T-helper 2 cell treated with Interferon-gamma antibody and Interleukin-4, amounts not matched to agents 100 ng/mL and 5 ng/mL, for 36 hours (primary cell): ENCODE measurements around the gene GNRHR. TPM values are rescaled to one million over a fixed set of nuclear protein-coding genes. Genes with fewer than 3 reads are reported as not detected.
"Not testable (repeated sequence)": the region's sequence is repeated elsewhere in the genome, so short reads cannot be mapped to it uniquely, and the experiment has no call there.

ENCODE experiments used
- intact Hi-C: fragments of 100-400 bp; cut with micrococcal nuclease; formaldehyde crosslinking; loops from one replicate; pipeline ENCODE4 v1.15.1; 2023
- total RNA-seq: library from RNA; stranded (reverse); gene quantifications from 2 replicates; pipeline ENCODE4 v1.2.3, GENCODE V29; 2022

GNRHR gene, protein sequence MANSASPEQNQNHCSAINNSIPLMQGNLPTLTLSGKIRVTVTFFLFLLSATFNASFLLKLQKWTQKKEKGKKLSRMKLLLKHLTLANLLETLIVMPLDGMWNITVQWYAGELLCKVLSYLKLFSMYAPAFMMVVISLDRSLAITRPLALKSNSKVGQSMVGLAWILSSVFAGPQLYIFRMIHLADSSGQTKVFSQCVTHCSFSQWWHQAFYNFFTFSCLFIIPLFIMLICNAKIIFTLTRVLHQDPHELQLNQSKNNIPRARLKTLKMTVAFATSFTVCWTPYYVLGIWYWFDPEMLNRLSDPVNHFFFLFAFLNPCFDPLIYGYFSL
- total RNA-seq, result not detected in 2 replicates

DNA sequence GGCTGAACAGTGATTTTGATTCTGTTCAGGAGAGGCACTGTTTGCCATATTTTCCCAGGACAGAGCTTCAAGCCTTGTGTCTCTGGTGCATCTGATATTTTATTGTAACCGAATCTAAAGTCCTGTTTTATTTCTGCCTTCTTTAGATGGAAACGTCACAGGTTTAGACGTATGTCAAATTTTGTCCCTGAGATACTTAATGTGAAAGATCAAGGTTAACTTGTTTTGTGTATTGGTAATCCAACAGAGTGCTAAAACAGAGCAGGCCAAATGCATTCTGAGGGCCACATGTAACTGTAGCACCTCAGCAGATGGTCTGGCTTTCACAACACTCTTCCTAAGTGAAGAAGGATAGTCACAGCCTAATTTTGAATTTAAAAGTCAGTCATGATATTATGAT lies at the start of gene GNRHR:
GNRHR (minus strand) TSS at position 101 of the 400 bp plus-strand sequence; CDS start at position 48, 53 bp downstream.
- intact Hi-C loops, result no loop called here

GRCh38 chr4:67796810-67797209 lies 42.6 kb upstream of the GNRHR start:
- intact Hi-C loops, result no loop called here

- intact Hi-C loops, result no loop called here
Measured at GRCh38 chr4:67790721-67791120, 36.5 kb upstream of the GNRHR start.

DNA sequence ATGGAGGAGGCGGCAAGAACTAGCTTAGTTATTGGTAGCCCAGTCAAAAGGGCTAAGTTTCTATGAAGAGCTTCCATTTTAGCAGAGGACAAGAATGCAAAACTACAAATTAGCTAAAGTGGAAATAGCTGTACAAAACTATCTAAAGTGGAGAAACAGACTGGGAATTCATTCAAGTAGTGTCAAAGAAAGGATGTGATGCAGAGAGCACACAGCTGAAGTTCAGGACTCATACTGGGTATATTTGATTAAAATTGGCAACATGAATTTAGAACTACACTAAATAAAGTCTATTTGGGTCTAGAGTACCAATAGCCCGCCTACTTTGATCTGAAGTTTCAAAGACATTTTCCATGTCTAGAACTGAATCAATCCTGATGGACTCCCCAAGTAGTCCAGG lies 33.1 kb upstream of the GNRHR start:
- intact Hi-C loops, result no loop called here

DNA sequence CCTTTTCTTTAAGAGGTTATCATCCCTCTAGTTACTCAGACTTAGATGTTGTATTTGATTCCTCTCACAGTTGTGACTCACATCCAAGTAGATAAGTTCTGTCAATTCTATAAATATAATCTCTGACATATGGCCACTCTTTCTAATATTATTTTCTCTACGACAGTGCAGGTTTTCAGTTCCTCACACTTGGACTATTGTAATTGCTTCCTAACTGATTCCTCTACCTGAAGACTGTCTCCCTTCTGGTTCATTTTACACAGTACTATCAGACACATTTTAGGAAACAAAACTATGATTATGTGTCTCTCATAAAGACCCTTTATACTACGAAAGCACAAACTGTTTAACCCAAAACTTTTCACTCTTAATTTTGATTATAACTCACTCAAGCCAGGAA lies 31.3 kb upstream of the GNRHR start:
- intact Hi-C loops, result no loop called here

GRCh38 chr4:67779631-67780030 lies 25.4 kb upstream of the GNRHR start:
- intact Hi-C loops, result no loop called here

DNA sequence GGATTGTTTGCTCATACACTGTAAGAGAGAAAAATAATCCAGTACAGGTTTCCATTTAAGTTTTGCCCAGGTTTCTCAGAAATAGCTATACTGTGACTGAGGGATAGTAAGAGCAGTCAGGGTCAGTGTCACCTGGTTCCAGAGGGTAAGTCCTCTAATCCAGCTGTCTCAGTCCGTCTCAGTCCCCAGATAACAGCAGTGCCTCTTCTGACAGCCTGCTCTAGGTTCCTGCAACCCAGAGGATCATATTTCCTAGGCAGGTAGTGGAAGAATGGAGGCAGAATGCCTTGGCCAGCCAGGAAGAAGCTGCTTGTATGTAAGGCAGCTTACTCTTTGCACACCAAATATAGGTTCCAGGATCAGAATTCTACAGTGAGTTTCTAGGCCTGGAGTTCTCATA lies 22.6 kb upstream of the GNRHR start:
- intact Hi-C loops, result no loop called here

DNA sequence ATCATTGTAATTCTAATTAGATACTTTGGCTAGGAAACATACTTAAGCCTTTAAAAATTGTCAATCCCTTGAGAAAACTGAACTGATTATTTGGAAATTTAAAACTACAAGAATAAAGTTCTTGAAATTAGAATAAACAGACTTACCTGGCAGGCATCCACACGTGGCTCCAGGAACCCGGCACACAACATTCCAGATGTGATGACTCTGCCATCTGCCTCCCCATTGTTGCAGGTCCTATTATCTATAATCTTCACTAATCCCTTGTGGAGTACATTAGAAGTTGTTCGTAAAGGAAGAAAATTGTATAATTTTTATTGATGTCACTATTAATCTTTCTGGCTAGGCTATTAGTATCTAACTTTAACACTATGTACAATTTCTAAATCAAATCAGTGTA lies 16.2 kb upstream of the GNRHR start:
- intact Hi-C loops, result no loop called here

DNA sequence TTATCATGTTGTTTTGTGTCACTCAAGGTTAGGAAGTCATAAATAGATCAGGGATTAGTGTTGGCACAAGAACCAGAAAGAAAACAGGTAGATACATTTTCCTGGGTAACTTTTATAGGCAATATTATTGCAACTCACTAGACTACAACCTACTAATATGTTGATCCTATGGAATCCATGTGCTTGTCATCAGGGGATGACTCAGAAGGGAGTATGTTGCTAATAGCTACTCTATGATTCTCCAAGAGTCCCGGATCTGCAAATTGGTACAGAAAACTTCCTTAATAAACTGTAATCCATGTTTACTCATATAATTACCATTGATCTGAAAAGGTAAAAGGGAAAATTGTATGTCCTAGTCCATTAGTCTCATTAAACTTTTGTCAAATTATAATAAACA lies 11.7 kb upstream of the GNRHR start:
- intact Hi-C loops, result no loop called here

DNA sequence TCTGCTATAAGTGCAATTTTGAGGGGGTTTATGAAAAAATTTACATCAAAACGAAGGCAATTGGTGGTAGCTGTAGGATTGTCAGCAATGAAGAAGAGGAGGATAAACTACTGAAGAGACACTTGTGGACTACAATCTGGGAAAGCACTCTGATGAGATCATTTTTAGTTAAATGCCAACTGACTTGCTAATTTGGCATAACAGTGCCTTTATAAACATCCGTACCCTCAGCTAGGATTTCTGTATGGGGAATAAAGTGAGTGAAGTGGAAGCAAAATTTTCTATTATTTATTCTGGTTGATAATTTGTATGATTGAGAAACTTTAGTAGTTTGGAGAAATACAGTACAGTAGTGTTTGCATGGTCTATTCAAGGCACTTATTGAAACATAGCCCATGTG lies 11.2 kb upstream of the GNRHR start:
- intact Hi-C loops, result no loop called here

DNA sequence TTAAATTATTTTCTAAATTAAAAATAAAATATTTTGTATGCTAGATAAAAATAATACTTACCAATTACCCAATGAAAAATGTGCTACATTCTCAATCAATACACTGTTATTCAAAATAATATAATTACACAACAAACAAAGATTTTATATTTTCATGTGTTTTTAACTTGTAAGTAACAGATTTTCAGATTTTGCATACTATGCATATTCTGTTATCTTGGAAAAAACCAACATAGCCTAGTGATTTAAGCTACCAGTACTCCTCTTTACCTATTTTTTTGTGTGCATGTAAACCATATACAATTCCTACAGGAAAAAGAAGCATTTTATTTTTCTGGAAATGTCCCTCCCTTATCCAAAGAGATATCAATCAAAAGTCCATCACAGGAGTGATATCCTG lies 10.0 kb upstream of the GNRHR start:
- intact Hi-C loops, result no loop called here

- intact Hi-C loops, result no loop called here
Measured at GRCh38 chr4:67762086-67762485, 7.9 kb upstream of the GNRHR start.

GRCh38 chr4:67756991-67757390 lies 2.8 kb upstream of the GNRHR start:
- intact Hi-C loops, result not testable (repeated sequence)

DNA sequence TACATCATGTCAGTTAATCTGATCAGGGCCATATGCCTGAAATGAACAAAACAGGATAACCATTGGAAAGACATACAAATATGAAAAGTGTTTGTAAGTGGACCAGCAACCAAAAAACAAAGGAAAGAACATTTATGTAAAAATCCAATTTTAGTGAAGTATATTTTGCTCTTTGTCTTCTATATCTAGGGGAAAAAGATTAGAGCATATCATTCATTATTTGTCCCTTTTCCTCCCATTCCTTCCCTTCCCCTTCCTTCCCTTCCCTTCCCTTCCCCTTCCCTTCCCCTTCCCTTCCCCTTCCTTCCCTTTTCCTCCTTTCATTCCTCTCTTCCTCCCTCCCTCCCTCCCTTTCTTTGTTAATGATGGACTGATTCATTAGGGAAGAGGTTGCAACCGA lies 1.8 kb upstream of the GNRHR start:
- intact Hi-C loops, result no loop called here

DNA sequence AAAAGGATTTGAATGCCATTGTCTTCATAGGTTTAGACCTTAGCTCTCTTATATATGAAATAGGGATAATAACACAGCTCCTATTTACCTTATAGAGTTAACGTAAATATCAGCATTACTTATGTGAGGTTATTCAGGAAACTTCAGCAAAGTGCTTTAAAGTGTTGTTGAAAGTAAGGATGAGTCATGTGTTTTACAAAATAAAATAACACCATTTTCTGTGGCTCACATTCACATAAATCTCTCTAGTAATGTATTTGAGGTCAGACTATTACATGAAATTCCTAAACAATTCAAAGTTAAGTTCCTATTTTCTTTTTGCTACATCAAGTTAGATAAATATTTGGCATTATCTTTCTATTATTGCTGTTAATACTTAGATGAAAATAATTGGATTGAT lies 2.9 kb downstream of the GNRHR start:
- intact Hi-C loops, result no loop called here

- intact Hi-C loops, result no loop called here
Measured at GRCh38 chr4:67750691-67751090, 3.5 kb downstream of the GNRHR start.

- intact Hi-C loops, result loop anchor here (5.0 to 10.0 kb wide), 3 partner anchors 47 to 426 kb away; partner anchors contain the start of gene UBA6
Measured at GRCh38 chr4:67749286-67749685, 4.9 kb downstream of the GNRHR start.

- intact Hi-C loops, result loop anchor here (2.0 to 10.0 kb wide), 4 partner anchors 45 to 428 kb away; partner anchors contain the start of gene UBA6
Measured at GRCh38 chr4:67746797-67747495, 7.2 kb downstream of the GNRHR start.

GRCh38 chr4:67744561-67745283 lies 9.5 kb downstream of the GNRHR start:
- intact Hi-C loops, result loop anchor here (5.0 to 10.0 kb wide), 3 partner anchors 42 to 430 kb away; partner anchors contain the start of gene UBA6

DNA sequence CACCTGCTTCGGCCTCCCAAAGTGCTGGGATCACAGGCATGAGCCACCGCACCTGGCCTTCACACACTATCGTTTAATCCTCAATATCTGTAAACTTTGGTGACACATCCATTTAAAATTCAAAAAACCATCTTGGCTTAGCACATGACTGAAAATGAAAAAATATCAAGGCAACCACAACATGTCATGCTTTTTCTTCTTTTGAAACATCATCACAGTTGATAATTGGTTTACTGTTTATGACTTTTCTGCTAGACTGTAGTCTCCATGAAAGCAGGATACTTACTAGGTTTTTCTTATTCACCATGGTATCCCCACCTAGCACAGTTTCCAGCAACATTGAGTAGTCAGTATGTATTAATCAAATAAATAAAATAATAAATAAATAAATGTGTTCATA lies 11.0 kb downstream of the GNRHR start:
- intact Hi-C loops, result loop anchor here (10.0 kb wide), 2 partner anchors 162 to 432 kb away; no protein-coding TSS in a partner anchor

DNA sequence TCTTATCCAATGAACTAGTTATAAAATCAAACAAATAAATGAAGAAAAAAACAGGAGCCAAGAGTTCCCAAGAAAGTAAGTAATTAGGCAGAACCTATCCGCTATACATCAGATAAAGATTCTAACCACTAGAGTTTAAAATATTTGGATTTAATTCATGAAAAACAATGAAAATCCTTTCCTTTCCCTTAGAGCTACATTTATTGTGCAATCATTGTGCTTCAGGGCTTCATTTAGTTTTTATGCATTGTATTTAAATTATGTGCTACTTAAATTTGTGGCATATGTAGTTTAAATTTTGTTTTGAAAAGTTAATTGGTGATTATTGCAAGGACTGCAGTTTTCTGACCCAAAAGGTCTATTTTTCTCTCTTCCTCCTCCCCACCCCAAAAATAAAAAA lies 17.9 kb downstream of the GNRHR start:
- intact Hi-C loops, result no loop called here

DNA sequence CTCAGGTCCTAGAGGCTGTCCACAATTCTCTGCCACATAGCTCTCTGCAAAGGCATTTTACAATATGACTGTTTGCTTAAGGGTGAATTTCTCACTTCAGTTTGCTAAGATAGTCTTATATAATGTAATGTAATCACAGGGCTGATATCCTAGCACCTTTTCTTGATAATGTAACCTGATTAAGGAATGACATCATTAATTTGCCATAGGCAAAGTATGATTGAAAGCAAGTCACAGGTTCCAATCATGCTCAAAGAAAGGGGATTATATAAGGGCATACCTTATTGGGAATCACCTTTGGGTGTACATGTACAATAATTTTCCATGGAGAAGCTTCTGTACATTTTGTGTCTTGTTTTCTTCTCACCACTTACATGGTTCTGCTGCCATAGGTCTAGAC lies 18.9 kb downstream of the GNRHR start:
- intact Hi-C loops, result no loop called here
